Stimulated activated CD8-positive, alpha-beta memory T cell treated with anti-CD3 and anti-CD28 coated beads, Interleukin-12 subunit alpha, Interleukin-12 subunit beta, amount 100 ng/mL, for 4 hours (primary cell): ENCODE measurements around the gene OR1B1.
"Not testable (repeated sequence)": the region's sequence is repeated elsewhere in the genome, so short reads cannot be mapped to it uniquely, and the experiment has no call there.

Source experiments
- DNase-seq: peaks from one replicate; pipeline ENCODE4 v3.0.0-alpha.2; 2020; ENCODE audit warnings: low read depth

Gene OR1B1

GRCh38 chr9:122657527-122657926 lies at the start of gene OR1B1:
Gene OR1B1, minus strand, starts transcription at chr9:122657627.
- DNase-seq, result no peak

GRCh38 chr9:122695696-122696095 lies 38.3 kb upstream of the OR1B1 start:
- DNase-seq, result no peak

GRCh38 chr9:122684851-122685250 lies 27.4 kb upstream of the OR1B1 start:
- no peak for DNase-seq

GRCh38 chr9:122672481-122672880 lies 15.1 kb upstream of the OR1B1 start:
- no peak for DNase-seq

GRCh38 chr9:122661416-122661815 lies 4.0 kb upstream of the OR1B1 start, which contains the start of gene OR1L1:
Gene OR1L1, plus strand, starts transcription at chr9:122661716. Its CDS starts 0 bp downstream, at chr9:122661716.
- no peak for DNase-seq

- no peak for DNase-seq
Measured at GRCh38 chr9:122656378-122656777, 1.0 kb downstream of the OR1B1 start.

GRCh38 chr9:122642226-122642625 lies 15.2 kb downstream of the OR1B1 start:
- DNase-seq, result no peak

GRCh38 chr9:122619996-122620395 lies 37.4 kb downstream of the OR1B1 start:
- DNase-seq, result no peak

- no peak for DNase-seq
Measured at GRCh38 chr9:122614362-122614761, 43.1 kb downstream of the OR1B1 start, which contains the start of gene OR1Q1. Gene OR1Q1, plus strand, starts transcription at chr9:122614738. Its CDS starts 0 bp downstream, at chr9:122614738.

GRCh38 chr9:122609804-122610203 lies 47.6 kb downstream of the OR1B1 start:
- DNase-seq, result no peak

GRCh38 chr9:122606587-122606986 lies 50.8 kb downstream of the OR1B1 start:
- DNase-seq, result no peak

GRCh38 chr9:122605691-122606090 lies 51.7 kb downstream of the OR1B1 start:
- DNase-seq, result no peak

- DNase-seq, result not testable (repeated sequence)
Measured at GRCh38 chr9:122583284-122583683, 74.1 kb downstream of the OR1B1 start, which contains the start of gene OR1L8. Gene OR1L8, minus strand, starts transcription at chr9:122583384. Its CDS starts 14,907 bp downstream, at chr9:122568477.

- no peak for DNase-seq
Measured at GRCh38 chr9:122580360-122580759, 77.1 kb downstream of the OR1B1 start.

- DNase-seq, result no peak
Measured at GRCh38 chr9:122579874-122580273, 77.6 kb downstream of the OR1B1 start.
